GM23338 (cell line): Measurements from ENCODE around the gene TOR1AIP1. TPM values are rescaled to one million over a fixed set of nuclear protein-coding genes. Genes with fewer than 3 reads are reported as not detected.

Experiments used
- ATAC-seq: fragments of 200-7000 bp; cut with Tn5 transposase; 3 replicates; pipeline ENCODE4 v1.9.1; 2020
- DNase-seq: peaks from one replicate; pipeline ENCODE4 v3.0.0-alpha.2; 2015; ENCODE audit warnings: low spot score
- H2AFZ ChIP-seq: fragments of 200-600 bp; sonication (generic); 2 replicates; pipeline ENCODE4 v1.8.0; 2016; ENCODE audit warnings: antibody characterized with exemption, mild to moderate bottlenecking, moderate library complexity
- H3F3A ChIP-seq: fragments of 200-600 bp; sonication (generic); replicated peaks from 2 replicates; pipeline ENCODE4 v1.8.0; 2017; ENCODE audit warnings: antibody characterized with exemption, mixed run types, low read depth
- H3K27ac ChIP-seq: fragments of 200-600 bp; sonication (generic); 2 replicates; pipeline ENCODE4 v1.6.1; 2016; ENCODE audit warnings: low read depth
- H3K27me3 ChIP-seq: fragments of 200-600 bp; sonication (generic); 2 replicates; pipeline ENCODE4 v1.8.0; 2016; ENCODE audit warnings: mild to moderate bottlenecking, mixed run types, moderate library complexity; ENCODE audit not compliant: insufficient read depth
- H3K36me3 ChIP-seq: fragments of 200-600 bp; sonication (generic); 2 replicates; pipeline ENCODE4 v1.8.0; 2016; ENCODE audit warnings: mild to moderate bottlenecking; ENCODE audit not compliant: insufficient read depth
- H3K4me1 ChIP-seq: fragments of 200-600 bp; sonication (generic); 2 replicates; pipeline ENCODE4 v1.8.0; 2016; ENCODE audit warnings: mild to moderate bottlenecking, moderate library complexity; ENCODE audit not compliant: insufficient read depth
- H3K4me2 ChIP-seq: fragments of 200-600 bp; sonication (generic); 2 replicates; pipeline ENCODE4 v1.7.1; 2017; ENCODE audit warnings: mixed run types
- H3K4me3 ChIP-seq: fragments of 200-600 bp; sonication (generic); 2 replicates; pipeline ENCODE4 v1.6.1; 2016; ENCODE audit warnings: mixed run types
- H3K79me2 ChIP-seq: fragments of 200-600 bp; sonication (generic); replicated peaks from 2 replicates; pipeline ENCODE4 v1.8.0; 2017; ENCODE audit warnings: mild to moderate bottlenecking; ENCODE audit not compliant: insufficient read depth
- H3K9me2 ChIP-seq: fragments of 200-600 bp; sonication (generic); 2 replicates; pipeline ENCODE4 v1.8.0; 2017; ENCODE audit not compliant: insufficient read depth
- H4K20me1 ChIP-seq: fragments of 200-600 bp; sonication (generic); replicated peaks from 2 replicates; pipeline ENCODE4 v1.8.0; 2017; ENCODE audit warnings: mild to moderate bottlenecking; ENCODE audit not compliant: insufficient read depth
- H3K27ac Mint-ChIP-seq: 2 replicates; pipeline ENCODE4 v1.8.0; 2020; ENCODE audit warnings: inconsistent platforms, mild to moderate bottlenecking, moderate library complexity, mixed read lengths
- H3K27me3 Mint-ChIP-seq: 3 replicates; pipeline ENCODE4 v1.8.0; 2022; ENCODE audit warnings: low read depth, mild to moderate bottlenecking, moderate library complexity, mixed read lengths, inconsistent platforms; ENCODE audit not compliant: insufficient read depth, poor library complexity
- H3K36me3 Mint-ChIP-seq: 3 replicates; pipeline ENCODE4 v1.8.0; 2021; ENCODE audit warnings: low read depth, mild to moderate bottlenecking, inconsistent platforms, moderate library complexity, mixed read lengths
- H3K4me1 Mint-ChIP-seq: 3 replicates; pipeline ENCODE4 v1.8.0; 2020; ENCODE audit warnings: mild to moderate bottlenecking, inconsistent platforms, mixed read lengths
- H3K4me3 Mint-ChIP-seq: 3 replicates; pipeline ENCODE4 v1.8.0; 2021; ENCODE audit warnings: moderate library complexity, mild to moderate bottlenecking, inconsistent platforms, mixed read lengths
- H3K9me3 Mint-ChIP-seq: 3 replicates; pipeline ENCODE4 v1.8.0; 2020; ENCODE audit warnings: moderate library complexity, mild to moderate bottlenecking, inconsistent platforms, mixed read lengths
- CREB1 ChIP-seq: fragments of 250-450 bp; sonication (Bioruptor Pico); IDR thresholded peaks from 2 replicates; pipeline ENCODE4 v1.5.0; 2020; ENCODE audit warnings: low read depth, mild to moderate bottlenecking, moderate library complexity
- CTCF ChIP-seq, 2 experiments: fragments of 200-600 bp in 1 of 2; sonication (generic) in 1 of 2; conservative IDR thresholded peaks; 2 replicates each; pipeline versions ENCODE4 v1.5.1 to v1.6.1; 2016 to 2017; ENCODE audit warnings: antibody characterized with exemption in 2 of 2, low read depth in 2 of 2, mild to moderate bottlenecking in 2 of 2, moderate library complexity in 1 of 2
- ETS1 ChIP-seq: IDR thresholded peaks from 2 replicates; pipeline ENCODE4 v1.6.1; 2016; ENCODE audit warnings: antibody characterized with exemption
- EZH2 ChIP-seq: fragments of 200-600 bp; sonication (generic); IDR thresholded peaks from one replicate; pipeline ENCODE4 v1.8.0; 2017; ENCODE audit warnings: antibody characterized with exemption, mild to moderate bottlenecking, low read depth; ENCODE audit not compliant: unreplicated experiment
- EZH2phosphoT487 ChIP-seq: fragments of 200-600 bp; sonication (generic); IDR thresholded peaks from one replicate; pipeline ENCODE4 v1.8.1; 2018; ENCODE audit warnings: antibody characterized with exemption; ENCODE audit not compliant: unreplicated experiment
- JUNB ChIP-seq: IDR thresholded peaks from one replicate; pipeline ENCODE4 v1.6.1; 2016; ENCODE audit warnings: antibody characterized with exemption; ENCODE audit not compliant: unreplicated experiment
- NANOG ChIP-seq: IDR thresholded peaks from 2 replicates; pipeline ENCODE4 v1.6.1; 2016; ENCODE audit warnings: antibody characterized with exemption, borderline replicate concordance
- POLR2AphosphoS5 ChIP-seq: IDR thresholded peaks from 2 replicates; pipeline ENCODE4 v1.6.1; 2016; ENCODE audit warnings: antibody characterized with exemption, low read depth
- REST ChIP-seq: IDR thresholded peaks from one replicate; pipeline ENCODE4 v1.6.1; 2018; ENCODE audit warnings: antibody characterized with exemption; ENCODE audit not compliant: unreplicated experiment
- STAT1 ChIP-seq: IDR thresholded peaks from one replicate; pipeline ENCODE4 v1.6.1; 2016; ENCODE audit warnings: antibody characterized with exemption; ENCODE audit not compliant: unreplicated experiment
- ZNF114 ChIP-seq: fragments of 250-450 bp; sonication (Bioruptor Pico); IDR thresholded peaks from 2 replicates; pipeline ENCODE4 v1.5.0; 2020; ENCODE audit warnings: mild to moderate bottlenecking, moderate library complexity
- ZNF331 ChIP-seq: fragments of 250-450 bp; sonication (Bioruptor Pico); IDR thresholded peaks from 2 replicates; pipeline ENCODE4 v1.5.0; 2020; ENCODE audit warnings: low read depth, mild to moderate bottlenecking, moderate library complexity
- ZNF462 ChIP-seq: fragments of 250-450 bp; sonication (Bioruptor Pico); IDR thresholded peaks from 2 replicates; pipeline ENCODE4 v1.5.0; 2020; ENCODE audit warnings: mild to moderate bottlenecking, moderate library complexity
- polyA plus RNA-seq: library from polyadenylated mRNA; unstranded; fragments of >200 nt; fragmentation: Nextera tagmentation; extraction: Ambion mirVana; gene quantifications from 2 replicates; pipeline ENCODE4 v1.2.1, GENCODE V29; 2016
- total RNA-seq: library from RNA; depleted of rRNA; stranded (reverse); fragments of >200 nt; shearing (Covaris generic); gene quantifications from 2 replicates; pipeline ENCODE4 v1.2.3, GENCODE V29; 2014

Gene TOR1AIP1
- total and polyA plus RNA-seq, 2 experiments from 2014 or later, result 16.9 to 20.6 TPM

GRCh38 chr1:179921981-179922872 lies 40.1 kb downstream of the TOR1AIP1 start:
- H3K27me3 Mint-ChIP-seq, result no peaks in the 10 kb centered on the region
- Histone ChIP-seq H3F3A (no peaks in the 10 kb centered on the region), H3K4me2 (peak overlapping the region; percentile 4), H3K36me3 (peaks cover 9% of the 10 kb centered on the region), H3K79me2 (no peaks in the 10 kb centered on the region), H3K27me3 (no peaks in the 10 kb centered on the region), H3K4me1 (peaks cover 25% of the 10 kb centered on the region), H3K9me2 (no peaks in the 10 kb centered on the region), H2AFZ (no peak overlapping the region), H3K4me3 (no peak overlapping the region), H3K27ac (peak overlapping the region; percentile 82), H4K20me1 (no peaks in the 10 kb centered on the region)
- H3K27ac Mint-ChIP-seq, result peak overlapping the region; percentile 27; the same call in 1 of the 2 replicates
- DNase-seq (peak; percentile 11), ATAC-seq (no peak; the same call in 2 of the 3 replicates)
- no peaks in the 10 kb centered on the region for H3K9me3 Mint-ChIP-seq
- peaks cover 25% of the 10 kb centered on the region; the same call in 2 of the 3 replicates for H3K36me3 Mint-ChIP-seq
- peaks cover 22% of the 10 kb centered on the region for H3K4me1 Mint-ChIP-seq
- TF ChIP-seq CTCF (conservative IDR thresholded peaks at IDR 0.05; ENCODE audit: low read depth in 2 of 2) (no peak), ETS1 (no peak), CREB1 (no peak), JUNB (no peak), STAT1 (no peak), EZH2 (no peak), ZNF331 (no peak), NANOG (no peak), REST (no peak), ZNF114 (CRISPR knock-in tag) (no peak), POLR2AphosphoS5 (no peak), EZH2phosphoT487 (no peak), ZNF462 (CRISPR knock-in tag) (no peak)
- no peak overlapping the region for H3K4me3 Mint-ChIP-seq
